ENCODE measurements around the gene CRTAP.

DNA sequence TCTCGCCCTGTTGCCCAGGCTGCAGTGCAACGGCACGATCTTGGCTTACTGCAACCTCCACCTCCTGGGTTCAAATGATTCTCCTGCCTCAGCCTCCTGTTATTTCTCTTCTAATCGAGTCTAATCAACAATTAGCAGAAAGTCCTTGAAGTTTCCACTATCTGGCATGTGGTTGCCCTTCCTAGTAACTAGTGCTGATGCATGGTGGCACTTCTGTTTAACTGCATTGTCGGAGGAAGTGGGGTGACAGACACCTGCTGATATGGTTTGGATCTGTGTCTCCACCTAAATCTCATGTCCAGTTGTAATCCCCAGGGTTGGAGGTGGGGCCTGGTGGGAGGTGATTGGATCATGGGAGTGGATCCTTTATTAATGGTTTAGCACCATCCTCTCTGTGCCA is 9.2 kb downstream of the CRTAP start:
- no peak for TF ChIP-seq CTCF (conservative IDR thresholded peaks at IDR 0.05)
- no peak for TF ChIP-seq ZFX (IDR thresholded peaks at IDR 0.05)

Data from C4-2B (cell line).